ENCODE results near the gene NUP42. TPM values are rescaled to one million over a fixed set of nuclear protein-coding genes. Genes with fewer than 3 reads are reported as not detected.

The NUP42 gene
- total and polyA plus RNA-seq, 9 of the 15 experiments (the other 6 are each of a cell fraction or from before 2014, with no cell fraction given): 41.8 to 86.4 (median 71.2) TPM

DNA sequence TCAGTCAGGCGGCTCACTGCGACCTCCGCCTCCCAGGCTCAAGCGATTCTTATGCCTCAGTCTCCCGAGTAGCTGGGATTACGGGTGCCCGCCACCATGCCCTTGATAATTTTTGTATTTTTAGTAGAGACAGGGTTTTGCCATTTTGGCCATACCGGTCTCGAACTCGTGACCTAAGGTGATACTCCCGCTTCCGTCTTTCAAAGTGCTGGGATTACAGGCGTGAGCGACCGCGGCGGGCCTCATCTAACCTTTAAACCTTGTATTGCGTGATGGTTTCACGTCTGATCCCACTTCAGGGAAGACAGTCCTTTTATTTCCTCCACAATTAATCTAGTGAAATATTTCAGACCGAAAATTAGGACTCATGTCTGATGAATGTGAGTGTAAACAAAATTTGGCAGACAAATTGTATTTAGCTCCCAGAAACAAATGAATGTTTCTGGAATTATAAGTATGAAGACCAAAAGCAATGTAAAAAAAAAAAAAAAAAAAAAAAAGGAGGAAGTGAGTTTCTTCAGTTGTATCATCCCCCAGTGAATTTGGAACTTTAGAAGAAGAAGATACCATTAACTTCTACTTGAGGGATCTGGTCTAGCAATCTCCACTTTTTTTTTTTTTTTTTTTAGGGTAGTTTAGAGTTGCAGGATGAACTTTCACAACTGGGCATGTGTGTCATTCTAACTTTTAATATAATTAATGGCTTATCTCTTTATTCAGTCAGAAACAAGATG lies 1.6 kb downstream of the NUP42 start (continued):
- TF ChIP-seq HDAC2 (IDR thresholded peaks at IDR 0.05) (no peak), SRSF3 (IDR thresholded peaks at IDR 0.05; ENCODE audit: insufficient read depth, low read length) (no peak), ZNF408 (CRISPR knock-in tag; IDR thresholded peaks at IDR 0.05; ENCODE audit: low read depth) (no peak), SPI1 (IDR thresholded peaks at IDR 0.05; ENCODE audit: borderline replicate concordance, low read depth, low read length) (peak; percentile 69), SIX5 (IDR thresholded peaks at IDR 0.05; ENCODE audit: borderline replicate concordance in 1 of 2, insufficient read depth in 1 of 2, low read depth in 1 of 2, low read length in 2 of 2) (no peak), ILK (tag; IDR thresholded peaks at IDR 0.05; ENCODE audit: borderline replicate concordance, low read depth) (no peak), DMBX1 (CRISPR knock-in tag; IDR thresholded peaks at IDR 0.05; ENCODE audit: borderline replicate concordance) (no peak)
- TF ChIP-seq, protein P1, sequence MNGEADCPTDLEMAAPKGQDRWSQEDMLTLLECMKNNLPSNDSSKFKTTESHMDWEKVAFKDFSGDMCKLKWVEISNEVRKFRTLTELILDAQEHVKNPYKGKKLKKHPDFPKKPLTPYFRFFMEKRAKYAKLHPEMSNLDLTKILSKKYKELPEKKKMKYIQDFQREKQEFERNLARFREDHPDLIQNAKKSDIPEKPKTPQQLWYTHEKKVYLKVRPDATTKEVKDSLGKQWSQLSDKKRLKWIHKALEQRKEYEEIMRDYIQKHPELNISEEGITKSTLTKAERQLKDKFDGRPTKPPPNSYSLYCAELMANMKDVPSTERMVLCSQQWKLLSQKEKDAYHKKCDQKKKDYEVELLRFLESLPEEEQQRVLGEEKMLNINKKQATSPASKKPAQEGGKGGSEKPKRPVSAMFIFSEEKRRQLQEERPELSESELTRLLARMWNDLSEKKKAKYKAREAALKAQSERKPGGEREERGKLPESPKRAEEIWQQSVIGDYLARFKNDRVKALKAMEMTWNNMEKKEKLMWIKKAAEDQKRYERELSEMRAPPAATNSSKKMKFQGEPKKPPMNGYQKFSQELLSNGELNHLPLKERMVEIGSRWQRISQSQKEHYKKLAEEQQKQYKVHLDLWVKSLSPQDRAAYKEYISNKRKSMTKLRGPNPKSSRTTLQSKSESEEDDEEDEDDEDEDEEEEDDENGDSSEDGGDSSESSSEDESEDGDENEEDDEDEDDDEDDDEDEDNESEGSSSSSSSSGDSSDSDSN (IDR thresholded peaks at IDR 0.05; ENCODE audit: borderline replicate concordance in 1 of 2, low read depth in 2 of 2, low read length in 2 of 2): no peak
- TF ChIP-seq, protein P2, sequence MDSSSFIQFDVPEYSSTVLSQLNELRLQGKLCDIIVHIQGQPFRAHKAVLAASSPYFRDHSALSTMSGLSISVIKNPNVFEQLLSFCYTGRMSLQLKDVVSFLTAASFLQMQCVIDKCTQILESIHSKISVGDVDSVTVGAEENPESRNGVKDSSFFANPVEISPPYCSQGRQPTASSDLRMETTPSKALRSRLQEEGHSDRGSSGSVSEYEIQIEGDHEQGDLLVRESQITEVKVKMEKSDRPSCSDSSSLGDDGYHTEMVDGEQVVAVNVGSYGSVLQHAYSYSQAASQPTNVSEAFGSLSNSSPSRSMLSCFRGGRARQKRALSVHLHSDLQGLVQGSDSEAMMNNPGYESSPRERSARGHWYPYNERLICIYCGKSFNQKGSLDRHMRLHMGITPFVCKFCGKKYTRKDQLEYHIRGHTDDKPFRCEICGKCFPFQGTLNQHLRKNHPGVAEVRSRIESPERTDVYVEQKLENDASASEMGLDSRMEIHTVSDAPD (CRISPR knock-in tag; IDR thresholded peaks at IDR 0.05): no peak
- TF ChIP-seq, protein P3, sequence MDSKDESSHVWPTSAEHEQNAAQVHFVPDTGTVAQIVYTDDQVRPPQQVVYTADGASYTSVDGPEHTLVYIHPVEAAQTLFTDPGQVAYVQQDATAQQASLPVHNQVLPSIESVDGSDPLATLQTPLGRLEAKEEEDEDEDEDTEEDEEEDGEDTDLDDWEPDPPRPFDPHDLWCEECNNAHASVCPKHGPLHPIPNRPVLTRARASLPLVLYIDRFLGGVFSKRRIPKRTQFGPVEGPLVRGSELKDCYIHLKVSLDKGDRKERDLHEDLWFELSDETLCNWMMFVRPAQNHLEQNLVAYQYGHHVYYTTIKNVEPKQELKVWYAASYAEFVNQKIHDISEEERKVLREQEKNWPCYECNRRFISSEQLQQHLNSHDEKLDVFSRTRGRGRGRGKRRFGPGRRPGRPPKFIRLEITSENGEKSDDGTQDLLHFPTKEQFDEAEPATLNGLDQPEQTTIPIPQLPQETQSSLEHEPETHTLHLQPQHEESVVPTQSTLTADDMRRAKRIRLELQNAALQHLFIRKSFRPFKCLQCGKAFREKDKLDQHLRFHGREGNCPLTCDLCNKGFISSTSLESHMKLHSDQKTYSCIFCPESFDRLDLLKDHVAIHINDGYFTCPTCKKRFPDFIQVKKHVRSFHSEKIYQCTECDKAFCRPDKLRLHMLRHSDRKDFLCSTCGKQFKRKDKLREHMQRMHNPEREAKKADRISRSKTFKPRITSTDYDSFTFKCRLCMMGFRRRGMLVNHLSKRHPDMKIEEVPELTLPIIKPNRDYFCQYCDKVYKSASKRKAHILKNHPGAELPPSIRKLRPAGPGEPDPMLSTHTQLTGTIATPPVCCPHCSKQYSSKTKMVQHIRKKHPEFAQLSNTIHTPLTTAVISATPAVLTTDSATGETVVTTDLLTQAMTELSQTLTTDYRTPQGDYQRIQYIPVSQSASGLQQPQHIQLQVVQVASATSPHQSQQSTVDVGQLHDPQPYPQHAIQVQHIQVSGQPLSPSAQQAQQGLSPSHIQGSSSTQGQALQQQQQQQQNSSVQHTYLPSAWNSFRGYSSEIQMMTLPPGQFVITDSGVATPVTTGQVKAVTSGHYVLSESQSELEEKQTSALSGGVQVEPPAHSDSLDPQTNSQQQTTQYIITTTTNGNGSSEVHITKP (IDR thresholded peaks at IDR 0.05; ENCODE audit: partially characterized antibody): peak; percentile 56
- TF ChIP-seq, protein P4, sequence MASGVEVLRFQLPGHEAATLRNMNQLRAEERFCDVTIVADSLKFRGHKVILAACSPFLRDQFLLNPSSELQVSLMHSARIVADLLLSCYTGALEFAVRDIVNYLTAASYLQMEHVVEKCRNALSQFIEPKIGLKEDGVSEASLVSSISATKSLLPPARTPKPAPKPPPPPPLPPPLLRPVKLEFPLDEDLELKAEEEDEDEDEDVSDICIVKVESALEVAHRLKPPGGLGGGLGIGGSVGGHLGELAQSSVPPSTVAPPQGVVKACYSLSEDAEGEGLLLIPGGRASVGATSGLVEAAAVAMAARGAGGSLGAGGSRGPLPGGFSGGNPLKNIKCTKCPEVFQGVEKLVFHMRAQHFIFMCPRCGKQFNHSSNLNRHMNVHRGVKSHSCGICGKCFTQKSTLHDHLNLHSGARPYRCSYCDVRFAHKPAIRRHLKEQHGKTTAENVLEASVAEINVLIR (CRISPR knock-in tag; IDR thresholded peaks at IDR 0.05): no peak
- TF ChIP-seq, protein P5, sequence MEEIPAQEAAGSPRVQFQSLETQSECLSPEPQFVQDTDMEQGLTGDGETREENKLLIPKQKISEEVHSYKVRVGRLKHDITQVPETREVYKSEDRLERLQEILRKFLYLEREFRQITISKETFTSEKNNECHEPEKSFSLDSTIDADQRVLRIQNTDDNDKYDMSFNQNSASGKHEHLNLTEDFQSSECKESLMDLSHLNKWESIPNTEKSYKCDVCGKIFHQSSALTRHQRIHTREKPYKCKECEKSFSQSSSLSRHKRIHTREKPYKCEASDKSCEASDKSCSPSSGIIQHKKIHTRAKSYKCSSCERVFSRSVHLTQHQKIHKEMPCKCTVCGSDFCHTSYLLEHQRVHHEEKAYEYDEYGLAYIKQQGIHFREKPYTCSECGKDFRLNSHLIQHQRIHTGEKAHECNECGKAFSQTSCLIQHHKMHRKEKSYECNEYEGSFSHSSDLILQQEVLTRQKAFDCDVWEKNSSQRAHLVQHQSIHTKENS (CRISPR knock-in tag; IDR thresholded peaks at IDR 0.05): no peak
